Measurements from ENCODE around the gene WDR13.

The WDR13 gene

GRCh38 chrX:48589482-48590162, 7.7 kb upstream of the WDR13 start:
- H3K9me3 ChIP-seq (ENCODE audit: low read depth, low read length) = no peaks in the 10 kb centered on the region
- H3K27ac ChIP-seq = no peak overlapping the region
- no peak overlapping the region for H3K9ac ChIP-seq (ENCODE audit: insufficient read length)
- no peaks in the 10 kb centered on the region for H3K36me3 ChIP-seq (ENCODE audit: insufficient read depth, low read length)
- TF ChIP-seq POLR2AphosphoS5 (IDR thresholded peaks at IDR 0.05; ENCODE audit: borderline replicate concordance, low read depth, low read length) = no peak
- TF ChIP-seq FOXP2 (optimal IDR thresholded peaks at IDR 0.05; ENCODE audit: control extremely low read depth, extremely low read length, insufficient read depth) = no peak
- DNase-seq (ENCODE audit: low read depth, low spot score) = no peak
- H3K4me3 ChIP-seq = no peak overlapping the region

GRCh38 chrX:48590203-48591103, 6.8 kb upstream of the WDR13 start:
- Histone ChIP-seq H3K27ac (no peak overlapping the region), H3K9me3 (ENCODE audit: low read depth, low read length) (no peaks in the 10 kb centered on the region), H3K9ac (ENCODE audit: insufficient read length) (no peak overlapping the region), H3K36me3 (ENCODE audit: insufficient read depth, low read length) (no peaks in the 10 kb centered on the region), H3K4me3 (no peak overlapping the region)
- TF ChIP-seq FOXP2 (optimal IDR thresholded peaks at IDR 0.05; ENCODE audit: control extremely low read depth, extremely low read length, insufficient read depth) (no peak), EZH2 (IDR thresholded peaks at IDR 0.05) (no peak), POLR2AphosphoS5 (IDR thresholded peaks at IDR 0.05; ENCODE audit: borderline replicate concordance, low read depth, low read length) (no peak)
- DNase-seq (ENCODE audit: low read depth, low spot score) = no peak

GRCh38 chrX:48591255-48591791, 6.0 kb upstream of the WDR13 start:
- Histone ChIP-seq H3K9ac (ENCODE audit: insufficient read length) (no peak overlapping the region), H3K36me3 (ENCODE audit: insufficient read depth, low read length) (no peaks in the 10 kb centered on the region), H3K9me3 (ENCODE audit: low read depth, low read length) (no peaks in the 10 kb centered on the region), H3K27ac (no peak overlapping the region), H3K4me3 (no peak overlapping the region)
- DNase-seq (ENCODE audit: low read depth, low spot score) = no peak
- TF ChIP-seq EZH2 (IDR thresholded peaks at IDR 0.05) = no peak
- TF ChIP-seq FOXP2 (optimal IDR thresholded peaks at IDR 0.05; ENCODE audit: control extremely low read depth, extremely low read length, insufficient read depth) = no peak
- no peak for TF ChIP-seq POLR2AphosphoS5 (IDR thresholded peaks at IDR 0.05; ENCODE audit: borderline replicate concordance, low read depth, low read length)

- no peaks in the 10 kb centered on the region for H3K36me3 ChIP-seq (ENCODE audit: insufficient read depth, low read length)
- H3K9me3 ChIP-seq (ENCODE audit: low read depth, low read length) = no peaks in the 10 kb centered on the region
- no peak for DNase-seq (ENCODE audit: low read depth, low spot score)
- no peak overlapping the region for H3K27ac ChIP-seq
- H3K4me3 ChIP-seq = no peak overlapping the region
- H3K9ac ChIP-seq (ENCODE audit: insufficient read length) = no peak overlapping the region
- no peak for TF ChIP-seq FOXP2 (optimal IDR thresholded peaks at IDR 0.05; ENCODE audit: control extremely low read depth, extremely low read length, insufficient read depth)
- TF ChIP-seq POLR2AphosphoS5 (IDR thresholded peaks at IDR 0.05; ENCODE audit: borderline replicate concordance, low read depth, low read length) = no peak
- TF ChIP-seq EZH2 (IDR thresholded peaks at IDR 0.05) = no peak
Measured at GRCh38 chrX:48592971-48593370, 4.3 kb upstream of the WDR13 start.

- peak overlapping the region; percentile 62; the same call in 1 of the 2 replicates for H3K27ac ChIP-seq
- TF ChIP-seq POLR2AphosphoS5 (IDR thresholded peaks at IDR 0.05; ENCODE audit: borderline replicate concordance, low read depth, low read length) (no peak), FOXP2 (optimal IDR thresholded peaks at IDR 0.05; ENCODE audit: control extremely low read depth, extremely low read length, insufficient read depth) (no peak), EZH2 (IDR thresholded peaks at IDR 0.05) (no peak)
- H3K4me3 ChIP-seq = no peak overlapping the region
- H3K9me3 ChIP-seq (ENCODE audit: low read depth, low read length) = no peaks in the 10 kb centered on the region
- no peak overlapping the region for H3K9ac ChIP-seq (ENCODE audit: insufficient read length)
- no peak for DNase-seq (ENCODE audit: low read depth, low spot score)
- H3K36me3 ChIP-seq (ENCODE audit: insufficient read depth, low read length) = peaks cover 8% of the 10 kb centered on the region; the same call in 1 of the 2 replicates
Measured at GRCh38 chrX:48595929-48596328, 1.4 kb upstream of the WDR13 start.

GRCh38 chrX:48598614-48599013, 1.3 kb downstream of the WDR13 start:
- peak overlapping the region; percentile 91 for H3K4me3 ChIP-seq
- no peak overlapping the region for H3K27ac ChIP-seq
- H3K36me3 ChIP-seq (ENCODE audit: insufficient read depth, low read length) = peaks cover 8% of the 10 kb centered on the region; the same call in 1 of the 2 replicates
- no peak for TF ChIP-seq EZH2 (IDR thresholded peaks at IDR 0.05)
- TF ChIP-seq POLR2AphosphoS5 (IDR thresholded peaks at IDR 0.05; ENCODE audit: borderline replicate concordance, low read depth, low read length) = no peak
- TF ChIP-seq FOXP2 (optimal IDR thresholded peaks at IDR 0.05; ENCODE audit: control extremely low read depth, extremely low read length, insufficient read depth) = no peak
- DNase-seq (ENCODE audit: low read depth, low spot score) = no peak
- no peaks in the 10 kb centered on the region for H3K9me3 ChIP-seq (ENCODE audit: low read depth, low read length)
- H3K9ac ChIP-seq (ENCODE audit: insufficient read length) = no peak overlapping the region

GRCh38 chrX:48599341-48599740, 2.0 kb downstream of the WDR13 start:
- Histone ChIP-seq H3K36me3 (ENCODE audit: insufficient read depth, low read length) (peaks cover 8% of the 10 kb centered on the region; the same call in 1 of the 2 replicates), H3K9me3 (ENCODE audit: low read depth, low read length) (no peaks in the 10 kb centered on the region), H3K27ac (no peak overlapping the region), H3K4me3 (no peak overlapping the region), H3K9ac (ENCODE audit: insufficient read length) (no peak overlapping the region)
- no peak for TF ChIP-seq FOXP2 (optimal IDR thresholded peaks at IDR 0.05; ENCODE audit: control extremely low read depth, extremely low read length, insufficient read depth)
- TF ChIP-seq EZH2 (IDR thresholded peaks at IDR 0.05) = no peak
- TF ChIP-seq POLR2AphosphoS5 (IDR thresholded peaks at IDR 0.05; ENCODE audit: borderline replicate concordance, low read depth, low read length) = no peak
- DNase-seq (ENCODE audit: low read depth, low spot score) = no peak

- Histone ChIP-seq H3K4me3 (no peak overlapping the region), H3K9ac (ENCODE audit: insufficient read length) (no peak overlapping the region)
- TF ChIP-seq FOXP2 (optimal IDR thresholded peaks at IDR 0.05; ENCODE audit: control extremely low read depth, extremely low read length, insufficient read depth) (no peak), POLR2AphosphoS5 (IDR thresholded peaks at IDR 0.05; ENCODE audit: borderline replicate concordance, low read depth, low read length) (no peak), EZH2 (IDR thresholded peaks at IDR 0.05) (no peak)
Measured at GRCh38 chrX:48600226-48600625, 2.9 kb downstream of the WDR13 start.

More at GRCh38 chrX:48600226-48600625, 2.9 kb downstream of the WDR13 start:
- Histone ChIP-seq H3K36me3 (ENCODE audit: insufficient read depth, low read length) (peaks cover 12% of the 10 kb centered on the region; the same call in 1 of the 2 replicates), H3K27ac (no peak overlapping the region), H3K9me3 (ENCODE audit: low read depth, low read length) (no peaks in the 10 kb centered on the region)
- DNase-seq (ENCODE audit: low read depth, low spot score) = no peak
